Mucosa of stomach (tissue), 1 donor: ENCODE results near the gene ASTN1.

Source experiments
- H3K27me3 ChIP-seq: one replicate; pipeline ENCODE4 v1.7.0; 2013; ENCODE audit warnings: mild to moderate bottlenecking, low read length; ENCODE audit not compliant: control insufficient read depth, insufficient read depth
- H3K36me3 ChIP-seq: one replicate; pipeline ENCODE4 v1.7.0; 2013; ENCODE audit warnings: low read length; ENCODE audit not compliant: control insufficient read depth, insufficient read depth
- H3K4me1 ChIP-seq: one replicate; pipeline ENCODE4 v1.7.0; 2013; ENCODE audit warnings: mild to moderate bottlenecking, low read length; ENCODE audit not compliant: control insufficient read depth, insufficient read depth
- H3K4me3 ChIP-seq: one replicate; pipeline ENCODE4 v1.7.0; 2013; ENCODE audit warnings: low read length
- H3K9ac ChIP-seq: one replicate; pipeline ENCODE4 v1.7.0; 2013; ENCODE audit warnings: mild to moderate bottlenecking, low read length, moderate library complexity
- H3K9me3 ChIP-seq: one replicate; pipeline ENCODE4 v1.7.0; 2013; ENCODE audit warnings: mild to moderate bottlenecking, low read length, moderate library complexity; ENCODE audit not compliant: control insufficient read depth
- donor health status: Pancreatic carcinoma.

ASTN1 gene

DNA sequence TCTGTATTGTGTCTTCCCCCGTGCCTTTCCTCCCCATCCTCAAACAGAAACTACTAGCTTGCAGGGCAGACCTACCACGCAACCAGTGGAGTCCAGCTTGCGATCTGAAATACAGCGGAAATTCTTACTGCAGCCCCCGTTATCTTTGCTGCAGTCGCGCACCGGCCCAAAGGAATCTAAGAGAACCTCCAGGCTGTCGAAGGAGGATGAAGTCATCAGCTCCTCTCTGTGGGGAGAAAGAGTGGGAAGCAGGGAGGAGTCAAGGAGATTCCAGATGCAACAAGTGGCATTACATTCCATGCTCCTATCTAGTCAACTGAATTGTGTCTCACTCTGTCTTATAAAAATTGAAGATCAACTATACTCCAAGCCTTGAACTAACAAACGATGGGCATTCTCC is 206.9 kb downstream of the ASTN1 start:
- Histone ChIP-seq H3K9me3 (no peaks in the 10 kb centered on the region), H3K4me1 (no peaks in the 10 kb centered on the region), H3K27me3 (no peaks in the 10 kb centered on the region), H3K9ac (no peak overlapping the region), H3K4me3 (no peak overlapping the region), H3K36me3 (no peaks in the 10 kb centered on the region)

- Histone ChIP-seq H3K9ac (no peak overlapping the region), H3K9me3 (no peaks in the 10 kb centered on the region), H3K4me1 (no peaks in the 10 kb centered on the region), H3K27me3 (no peaks in the 10 kb centered on the region), H3K36me3 (no peaks in the 10 kb centered on the region), H3K4me3 (no peak overlapping the region)
Measured at GRCh38 chr1:176954242-176954641, 210.3 kb downstream of the ASTN1 start.

- Histone ChIP-seq H3K9ac (no peak overlapping the region), H3K9me3 (no peaks in the 10 kb centered on the region), H3K36me3 (no peaks in the 10 kb centered on the region), H3K4me1 (no peaks in the 10 kb centered on the region), H3K4me3 (no peak overlapping the region), H3K27me3 (no peaks in the 10 kb centered on the region)
Measured at GRCh38 chr1:176950736-176951324, 213.7 kb downstream of the ASTN1 start.

GRCh38 chr1:176949033-176949662 is 215.4 kb downstream of the ASTN1 start:
- H3K36me3 ChIP-seq: no peaks in the 10 kb centered on the region
- no peaks in the 10 kb centered on the region for H3K4me1 ChIP-seq
- no peak overlapping the region for H3K4me3 ChIP-seq
- no peaks in the 10 kb centered on the region for H3K9me3 ChIP-seq
- no peaks in the 10 kb centered on the region for H3K27me3 ChIP-seq
- no peak overlapping the region for H3K9ac ChIP-seq

DNA sequence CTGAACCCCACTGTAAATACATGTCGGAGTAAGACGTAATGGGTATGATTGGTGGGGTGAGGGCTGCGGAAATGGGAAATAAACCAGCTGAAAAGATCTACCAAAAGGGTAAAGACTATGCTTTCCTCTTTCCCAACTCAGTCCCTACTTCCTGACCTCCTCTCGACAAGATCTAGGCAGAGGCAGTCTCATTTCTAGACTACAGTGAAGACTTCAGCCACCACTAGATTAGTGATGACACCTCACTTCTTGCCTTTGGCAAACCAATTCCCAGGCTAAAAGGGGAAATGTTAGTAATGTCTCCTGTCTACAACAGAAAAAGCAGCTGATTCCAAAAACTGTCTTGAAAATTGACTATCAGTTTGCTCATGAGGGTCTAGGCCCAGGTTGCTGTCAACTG is 219.9 kb downstream of the ASTN1 start:
- Histone ChIP-seq H3K4me3 (no peak overlapping the region), H3K27me3 (no peaks in the 10 kb centered on the region), H3K9ac (no peak overlapping the region), H3K36me3 (no peaks in the 10 kb centered on the region), H3K4me1 (no peaks in the 10 kb centered on the region), H3K9me3 (no peaks in the 10 kb centered on the region)

- Histone ChIP-seq H3K4me1 (no peaks in the 10 kb centered on the region), H3K36me3 (no peaks in the 10 kb centered on the region), H3K9ac (no peak overlapping the region), H3K27me3 (no peaks in the 10 kb centered on the region), H3K9me3 (no peaks in the 10 kb centered on the region), H3K4me3 (no peak overlapping the region)
Measured at GRCh38 chr1:176943783-176944182, 220.7 kb downstream of the ASTN1 start.

DNA sequence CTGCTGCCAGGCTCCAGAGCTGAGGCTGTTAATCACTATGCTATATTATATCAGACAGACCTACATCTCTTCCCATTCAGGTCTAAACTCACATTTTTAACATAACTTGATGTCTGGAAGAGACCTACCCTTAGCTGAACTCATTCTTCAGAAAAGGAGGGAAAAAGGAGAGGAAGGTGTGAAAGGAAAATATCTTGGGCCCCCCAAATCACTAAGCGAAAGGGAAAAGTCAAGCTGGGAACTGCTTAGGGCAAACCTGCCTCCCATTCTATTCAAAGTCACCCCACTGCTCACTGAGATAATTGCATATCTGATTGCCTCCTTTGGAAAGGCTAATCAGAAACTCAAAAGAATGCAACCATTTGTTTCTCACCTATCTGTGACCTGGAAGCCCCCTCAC is 222.2 kb downstream of the ASTN1 start:
- Histone ChIP-seq H3K4me1 (no peaks in the 10 kb centered on the region), H3K9ac (no peak overlapping the region), H3K4me3 (no peak overlapping the region), H3K36me3 (no peaks in the 10 kb centered on the region), H3K9me3 (no peaks in the 10 kb centered on the region), H3K27me3 (no peaks in the 10 kb centered on the region)

GRCh38 chr1:176939993-176940392 is 224.5 kb downstream of the ASTN1 start:
- H3K9ac ChIP-seq: no peak overlapping the region
- no peak overlapping the region for H3K4me3 ChIP-seq
- no peaks in the 10 kb centered on the region for H3K36me3 ChIP-seq
- no peaks in the 10 kb centered on the region for H3K27me3 ChIP-seq
- H3K4me1 ChIP-seq: no peaks in the 10 kb centered on the region
- H3K9me3 ChIP-seq: no peaks in the 10 kb centered on the region

GRCh38 chr1:176938375-176938774 is 226.1 kb downstream of the ASTN1 start:
- H3K4me3 ChIP-seq: no peak overlapping the region
- no peaks in the 10 kb centered on the region for H3K27me3 ChIP-seq
- no peak overlapping the region for H3K9ac ChIP-seq
- no peaks in the 10 kb centered on the region for H3K9me3 ChIP-seq
- no peaks in the 10 kb centered on the region for H3K4me1 ChIP-seq
- no peaks in the 10 kb centered on the region for H3K36me3 ChIP-seq

GRCh38 chr1:176934370-176934769 is 230.1 kb downstream of the ASTN1 start:
- Histone ChIP-seq H3K9ac (no peak overlapping the region), H3K4me3 (no peak overlapping the region), H3K4me1 (no peaks in the 10 kb centered on the region), H3K36me3 (no peaks in the 10 kb centered on the region), H3K27me3 (no peaks in the 10 kb centered on the region), H3K9me3 (no peaks in the 10 kb centered on the region)

- Histone ChIP-seq H3K9ac (no peak overlapping the region), H3K4me3 (no peak overlapping the region), H3K9me3 (no peaks in the 10 kb centered on the region), H3K36me3 (no peaks in the 10 kb centered on the region), H3K27me3 (no peaks in the 10 kb centered on the region), H3K4me1 (no peaks in the 10 kb centered on the region)
Measured at GRCh38 chr1:176932114-176933104, 232.1 kb downstream of the ASTN1 start.

- Histone ChIP-seq H3K36me3 (no peaks in the 10 kb centered on the region), H3K4me1 (no peaks in the 10 kb centered on the region), H3K4me3 (no peak overlapping the region), H3K9ac (no peak overlapping the region), H3K9me3 (no peaks in the 10 kb centered on the region), H3K27me3 (no peaks in the 10 kb centered on the region)
Measured at GRCh38 chr1:176931526-176931925, 233.0 kb downstream of the ASTN1 start.
